ENCODE data around the gene PFAS. TPM values are rescaled to one million over a fixed set of nuclear protein-coding genes. Genes with fewer than 3 reads are reported as not detected.

PFAS gene
- total RNA-seq, 4 donors from 2014 or later = 10.8 to 28.9 (median 16.0) TPM

DNA sequence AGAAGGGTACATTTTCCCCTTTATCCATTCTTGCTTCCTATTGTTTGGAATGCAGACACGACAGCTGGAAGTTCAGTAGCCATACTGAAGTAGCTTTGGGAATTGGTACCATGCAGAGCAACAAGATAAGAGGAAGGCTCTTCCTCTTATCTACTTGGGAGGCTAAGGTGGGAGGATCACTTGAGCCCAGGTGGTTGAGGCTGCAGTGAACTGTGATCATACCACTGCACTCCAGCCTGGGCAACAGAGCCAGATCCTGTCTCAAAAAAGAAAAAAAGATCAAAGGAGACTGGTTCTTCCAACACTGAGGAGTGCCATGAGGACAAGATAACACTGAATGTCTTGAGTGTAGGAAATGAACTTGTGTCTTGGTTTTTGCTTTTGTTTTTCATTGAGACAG, 23.3 kb downstream of the PFAS start:
- Histone ChIP-seq H3K27ac (no peak overlapping the region), H3K27me3 (no peaks in the 10 kb centered on the region), H3K4me3 (no peak overlapping the region), H3K4me1 (no peaks in the 10 kb centered on the region), H3K36me3 (peaks cover 0 to 32% of the 10 kb centered on the region in 2 donors), H3K9me3 (no peaks in the 10 kb centered on the region)
- 80 to 88% methylated on average over 1 of the region's 1 CpG for WGBS, 2 donors (ENCODE audit: low coverage in 1 of 2)
- TF ChIP-seq POLR2AphosphoS5 (IDR thresholded peaks at IDR 0.05) = no peak
- no peak for TF ChIP-seq CTCF (IDR thresholded peaks at IDR 0.05)
- TF ChIP-seq POLR2A (IDR thresholded peaks at IDR 0.05) = no peak
- no peak for TF ChIP-seq EP300 (IDR thresholded peaks at IDR 0.05)
- ATAC-seq = no peak

DNA sequence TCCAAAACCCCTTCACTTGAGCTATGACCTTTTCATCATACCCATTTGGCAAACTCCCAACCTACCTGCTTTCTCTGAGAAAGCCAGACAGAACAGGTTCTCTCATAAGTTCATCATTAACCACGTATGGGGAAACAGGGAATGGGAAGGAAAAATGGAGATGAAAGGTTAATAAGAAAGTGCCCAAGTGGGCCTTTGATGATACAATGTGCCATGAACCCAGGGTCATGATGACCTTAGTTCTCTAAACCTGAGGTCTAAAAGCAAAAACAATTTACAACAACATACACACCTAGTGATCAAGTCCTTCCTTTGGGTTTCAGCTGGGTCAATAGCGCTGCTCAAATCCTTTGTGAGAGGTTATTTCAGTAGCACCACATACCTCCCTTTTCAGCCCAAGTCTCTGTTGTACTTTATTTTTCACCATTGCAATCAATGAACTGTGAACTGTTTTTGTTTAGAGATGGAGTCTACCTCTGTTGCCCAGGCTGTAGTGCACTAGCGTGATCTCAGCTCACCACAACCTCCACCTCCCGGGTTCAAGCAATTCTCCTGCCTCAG, 24.9 kb downstream of the PFAS start:
- ATAC-seq = no peak
- no peaks in the 10 kb centered on the region for H3K27me3 ChIP-seq
- H3K9me3 ChIP-seq = no peaks in the 10 kb centered on the region
- no peaks in the 10 kb centered on the region for H3K4me1 ChIP-seq
- no peak overlapping the region for H3K4me3 ChIP-seq
- H3K36me3 ChIP-seq = peaks cover 0 to 19% of the 10 kb centered on the region in 2 donors
- 89 to 100% methylated on average over 3 of the region's 4 CpGs for WGBS, 2 donors (ENCODE audit: low coverage in 1 of 2)
- TF ChIP-seq CTCF (IDR thresholded peaks at IDR 0.05) (no peak), EP300 (IDR thresholded peaks at IDR 0.05) (no peak), POLR2A (IDR thresholded peaks at IDR 0.05) (no peak), POLR2AphosphoS5 (IDR thresholded peaks at IDR 0.05) (no peak)
- no peak overlapping the region for H3K27ac ChIP-seq

GRCh38 chr17:8274816-8275215, 25.7 kb downstream of the PFAS start:
- no peak for ATAC-seq
- no peak for TF ChIP-seq EP300 (IDR thresholded peaks at IDR 0.05)
- no peak for TF ChIP-seq POLR2A (IDR thresholded peaks at IDR 0.05)
- Histone ChIP-seq H3K9me3 (no peaks in the 10 kb centered on the region), H3K36me3 (peaks cover 0 to 11% of the 10 kb centered on the region in 2 donors), H3K27me3 (no peaks in the 10 kb centered on the region), H3K4me1 (no peaks in the 10 kb centered on the region), H3K4me3 (no peak overlapping the region), H3K27ac (no peak overlapping the region)
- 82 to 92% methylated on average over 2 to 4 of the region's 5 CpGs for WGBS, 2 donors (ENCODE audit: low coverage in 1 of 2)

DNA sequence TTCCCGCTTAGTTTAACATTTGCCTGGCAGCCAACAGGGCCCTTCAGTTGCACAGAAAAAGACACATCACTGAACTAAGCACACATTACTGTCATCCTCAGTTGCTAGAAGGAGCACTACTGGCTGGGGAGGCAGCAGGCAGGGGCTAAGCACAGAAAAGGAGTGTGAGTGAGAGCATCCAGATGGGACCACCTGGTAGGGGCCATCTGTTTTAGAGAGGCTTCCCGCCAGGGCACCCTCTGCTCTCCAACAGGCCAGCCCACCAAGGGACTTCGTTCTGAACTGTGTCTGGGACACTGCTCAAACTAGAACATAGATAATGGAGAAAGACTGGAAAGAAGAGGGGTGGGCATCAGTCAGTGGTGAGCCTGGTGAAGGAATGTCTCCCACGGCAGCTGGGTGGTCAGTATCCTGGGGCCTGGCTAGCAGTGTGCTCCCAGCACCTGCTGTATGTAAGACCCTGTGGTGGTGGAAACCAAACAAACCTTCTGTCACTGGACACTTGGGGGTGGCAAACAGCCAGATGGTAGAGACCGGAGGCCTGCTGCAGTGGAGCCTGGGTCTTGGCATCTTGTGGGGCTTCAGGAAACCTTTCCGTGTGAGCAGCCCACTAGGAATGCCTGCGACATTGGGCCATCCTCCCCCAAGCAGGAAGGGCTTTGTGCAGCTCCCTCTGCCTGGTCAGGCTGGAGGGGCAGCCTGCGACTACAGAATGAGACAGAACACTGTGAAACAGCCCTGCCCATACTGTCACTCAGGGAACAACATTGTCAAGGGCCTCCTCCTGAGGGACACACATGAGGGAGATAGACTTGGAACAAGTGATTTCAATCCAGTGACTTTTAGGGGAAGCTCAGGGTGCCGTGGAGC, 26.6 kb downstream of the PFAS start:
- Histone ChIP-seq H3K27ac (no peak overlapping the region), H3K9me3 (no peaks in the 10 kb centered on the region), H3K36me3 (peaks cover 0 to 2% of the 10 kb centered on the region in 2 donors), H3K4me1 (no peaks in the 10 kb centered on the region), H3K4me3 (no peak overlapping the region), H3K27me3 (no peaks in the 10 kb centered on the region)
- TF ChIP-seq CTCF (IDR thresholded peaks at IDR 0.05) = no peak
- TF ChIP-seq EP300 (IDR thresholded peaks at IDR 0.05) = no peak
- no peak for TF ChIP-seq POLR2A (IDR thresholded peaks at IDR 0.05)
- no peak for TF ChIP-seq POLR2AphosphoS5 (IDR thresholded peaks at IDR 0.05)
- ATAC-seq = no peak
- WGBS, 2 donors (ENCODE audit: low coverage in 1 of 2) = 47 to 55% methylated on average over 3 to 5 of the region's 9 CpGs

- no peak for TF ChIP-seq EP300 (IDR thresholded peaks at IDR 0.05)
- no peak for TF ChIP-seq POLR2A (IDR thresholded peaks at IDR 0.05)
- WGBS, 2 donors (ENCODE audit: low coverage in 1 of 2) = 88 to 95% methylated on average over 6 of the region's 7 CpGs
These were observed 28.2 kb downstream of the PFAS start for GRCh38 chr17:8277317-8277716.

DNA sequence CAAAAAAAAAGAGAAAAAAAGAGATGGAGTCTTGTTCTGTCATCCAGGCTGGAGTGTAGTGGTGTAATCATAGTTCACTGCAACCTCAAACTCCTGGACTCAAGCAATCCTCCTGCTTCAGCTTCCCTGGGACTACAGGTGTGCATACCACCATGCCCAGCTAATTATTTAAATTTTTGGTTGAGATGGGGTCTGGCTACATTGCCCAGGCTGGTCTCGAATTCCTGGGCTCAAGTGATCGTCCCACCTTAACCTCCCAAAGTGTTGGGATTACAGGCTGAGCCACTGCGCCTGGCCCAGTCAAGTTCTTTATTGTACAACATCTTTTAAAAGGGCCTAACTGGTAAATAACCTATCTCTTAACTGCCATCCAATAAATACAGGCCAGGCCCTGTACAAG, 33.3 kb downstream of the PFAS start:
- Histone ChIP-seq H3K4me1 (peaks cover 0 to under 1% (median 0%) of the 10 kb centered on the region in 3 donors), H3K36me3 (no peaks in the 10 kb centered on the region), H3K9me3 (no peaks in the 10 kb centered on the region), H3K27me3 (no peaks in the 10 kb centered on the region), H3K4me3 (no peak overlapping the region), H3K27ac (no peak overlapping the region)
- no peak for TF ChIP-seq POLR2A (IDR thresholded peaks at IDR 0.05)
- no peak for ATAC-seq
- WGBS, 2 donors (ENCODE audit: low coverage in 1 of 2) = 80 to 89% methylated on average over 2 to 3 of the region's 3 CpGs

More at GRCh38 chr17:8277317-8277716, 28.2 kb downstream of the PFAS start:
- no peak overlapping the region for H3K27ac ChIP-seq
- H3K36me3 ChIP-seq = no peaks in the 10 kb centered on the region
- no peak for ATAC-seq
- no peaks in the 10 kb centered on the region for H3K9me3 ChIP-seq
- no peaks in the 10 kb centered on the region for H3K27me3 ChIP-seq
- H3K4me3 ChIP-seq = no peak overlapping the region
- no peaks in the 10 kb centered on the region for H3K4me1 ChIP-seq

Measured in gastroesophageal sphincter (tissue), 4 donors.